ENCODE data around the gene SLC36A1. TPM values are rescaled to one million over a fixed set of nuclear protein-coding genes. Genes with fewer than 3 reads are reported as not detected.

Gene SLC36A1
- total RNA-seq, 1 experiment from 2014 or later: 15.0 TPM

DNA sequence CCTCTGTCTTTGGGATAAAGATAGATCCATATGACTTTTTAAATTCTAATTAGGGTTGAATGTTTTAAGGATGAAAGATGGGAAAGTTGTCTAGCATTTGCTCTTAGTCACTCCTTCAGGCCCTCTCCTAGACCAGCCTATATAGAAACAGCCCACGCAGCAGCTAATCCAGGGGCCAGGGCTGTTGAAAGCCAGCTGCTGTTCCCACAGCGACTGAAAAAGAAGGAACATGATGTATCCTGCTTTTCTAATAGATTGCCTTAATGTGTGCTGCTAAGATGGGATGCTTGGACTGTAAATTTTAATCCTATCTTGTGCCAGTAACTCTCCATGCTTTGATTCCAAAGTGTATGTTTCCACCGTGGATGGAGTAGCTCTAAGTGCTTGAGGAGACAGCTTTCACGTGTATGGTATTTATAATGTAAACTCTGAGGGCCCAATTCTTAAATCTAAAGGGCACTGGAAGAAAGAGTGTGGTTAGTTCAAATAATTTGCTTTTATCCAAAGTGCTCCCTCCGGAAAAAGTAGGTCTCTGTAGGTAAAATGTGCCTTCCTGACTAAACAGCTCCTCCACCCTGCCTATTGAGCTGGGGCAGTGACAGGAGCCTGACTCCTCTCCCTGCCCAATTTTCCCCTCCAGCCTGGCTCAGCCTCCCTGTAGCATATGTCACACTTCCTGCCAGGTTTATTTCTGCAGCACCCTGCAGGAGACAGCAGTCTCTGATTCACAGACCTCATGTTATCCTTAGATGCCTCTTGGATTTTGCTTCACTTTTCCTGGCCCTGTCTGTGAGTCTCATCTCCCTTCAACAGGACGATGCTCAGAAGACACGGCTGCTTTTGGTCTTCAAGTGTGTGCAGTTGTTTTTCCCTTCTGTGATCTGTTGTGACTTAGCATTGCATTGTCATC, 33.2 kb downstream of the SLC36A1 start:
- Histone ChIP-seq H4K8ac (replicated peaks; ENCODE audit: insufficient read length, low read depth, low read length) (no peak overlapping the region), H3K79me2 (ENCODE audit: insufficient read depth, low read length) (no peaks in the 10 kb centered on the region), H3K56ac (ENCODE audit: insufficient read length, low read depth, low read length) (no peak overlapping the region), H2BK20ac (ENCODE audit: low read depth, low read length, poor library complexity, severe bottlenecking) (no peak overlapping the region), H2BK15ac (ENCODE audit: low read depth, low read length) (no peak overlapping the region), H4K5ac (ENCODE audit: insufficient read length, low read depth, low read length) (no peak overlapping the region), H2BK5ac (ENCODE audit: insufficient read length, low read length) (no peak overlapping the region), H3K4ac (ENCODE audit: low read depth, low read length) (no peak overlapping the region), H2BK12ac (ENCODE audit: insufficient read length, low read depth, low read length) (no peak overlapping the region), H3K9me3 (ENCODE audit: control insufficient read depth, low read depth, low read length) (no peaks in the 10 kb centered on the region), H2BK120ac (ENCODE audit: low read depth, low read length, poor library complexity, severe bottlenecking) (no peak overlapping the region), H3K14ac (ENCODE audit: insufficient read depth, low read length) (no peak overlapping the region), H3T11ph (ENCODE audit: low read length) (no peak overlapping the region), H3K79me1 (ENCODE audit: insufficient read depth, low read depth, low read length, poor library complexity, severe bottlenecking) (no peaks in the 10 kb centered on the region), H2AFZ (ENCODE audit: low read length) (no peak overlapping the region), H2AK5ac (ENCODE audit: insufficient read length, low read length) (no peak overlapping the region), H4K20me1 (ENCODE audit: control insufficient read depth, insufficient read depth, insufficient read length) (no peaks in the 10 kb centered on the region), H4K91ac (ENCODE audit: insufficient read length, low read depth, low read length) (no peak overlapping the region), H3K9ac (ENCODE audit: extremely low read depth, insufficient read length, low read length) (no peak overlapping the region), H3K4me2 (ENCODE audit: insufficient read depth, insufficient read length, low read length) (no peak overlapping the region), H3K4me1 (ENCODE audit: insufficient read depth, low read length) (no peaks in the 10 kb centered on the region; the same call in 1 of the 2 replicates), H3K23ac (ENCODE audit: insufficient read length, low read depth, low read length) (no peak overlapping the region), H3K23me2 (ENCODE audit: insufficient read length, low read depth, low read length, poor library complexity, severe bottlenecking) (no peaks in the 10 kb centered on the region), H3K27ac (ENCODE audit: insufficient read length, low read depth, low read length) (no peak overlapping the region), H3K27me3 (ENCODE audit: insufficient read depth, low read length) (no peaks in the 10 kb centered on the region), H3K18ac (ENCODE audit: insufficient read length, low read depth, low read length) (no peak overlapping the region)
- Mint-ChIP-seq H3K4me1 (peaks cover 29 to 38% of the 10 kb centered on the region in 2 experiments), H3K36me3 (ENCODE audit: insufficient read depth in 1 of 3, low read depth in 3 of 3) (peaks cover 0 to 47% (median 7%) of the 10 kb centered on the region in 3 experiments; a peak in 5 of 7 replicates), H3K9me3 (no peaks in the 10 kb centered on the region), H3K27me3 (ENCODE audit: low read depth) (no peaks in the 10 kb centered on the region), H3K27ac (peak overlapping the region in 2 of 3 experiments; percentile 67 to 90; a peak in 5 of 7 replicates), H3K4me3 (no peak overlapping the region)
- no peak for DNase-seq
- TF ChIP-seq, protein P1, sequence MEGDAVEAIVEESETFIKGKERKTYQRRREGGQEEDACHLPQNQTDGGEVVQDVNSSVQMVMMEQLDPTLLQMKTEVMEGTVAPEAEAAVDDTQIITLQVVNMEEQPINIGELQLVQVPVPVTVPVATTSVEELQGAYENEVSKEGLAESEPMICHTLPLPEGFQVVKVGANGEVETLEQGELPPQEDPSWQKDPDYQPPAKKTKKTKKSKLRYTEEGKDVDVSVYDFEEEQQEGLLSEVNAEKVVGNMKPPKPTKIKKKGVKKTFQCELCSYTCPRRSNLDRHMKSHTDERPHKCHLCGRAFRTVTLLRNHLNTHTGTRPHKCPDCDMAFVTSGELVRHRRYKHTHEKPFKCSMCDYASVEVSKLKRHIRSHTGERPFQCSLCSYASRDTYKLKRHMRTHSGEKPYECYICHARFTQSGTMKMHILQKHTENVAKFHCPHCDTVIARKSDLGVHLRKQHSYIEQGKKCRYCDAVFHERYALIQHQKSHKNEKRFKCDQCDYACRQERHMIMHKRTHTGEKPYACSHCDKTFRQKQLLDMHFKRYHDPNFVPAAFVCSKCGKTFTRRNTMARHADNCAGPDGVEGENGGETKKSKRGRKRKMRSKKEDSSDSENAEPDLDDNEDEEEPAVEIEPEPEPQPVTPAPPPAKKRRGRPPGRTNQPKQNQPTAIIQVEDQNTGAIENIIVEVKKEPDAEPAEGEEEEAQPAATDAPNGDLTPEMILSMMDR (conservative IDR thresholded peaks at IDR 0.05): no peak
- WGBS (ENCODE audit: extremely low coverage, insufficient read length, low lambda C conversion rate): no CpG with 5 or more reads among the region's 7 CpGs

Data from H9 (cell line).